Esophagus muscularis mucosa (tissue), 3 donors: ENCODE data around the gene LGALS4.

Experiments
- CTCF ChIP-seq, 3 experiments: fragments of 200-600 bp in 2 of 3; fragments of 450-650 bp in 1 of 3; sonication (generic) in 2 of 3; IDR thresholded peaks; one replicate each; pipeline ENCODE4 v1.5.1; 2017 to 2019; ENCODE audit warnings: antibody characterized with exemption in 3 of 3, mild to moderate bottlenecking in 2 of 3, moderate library complexity in 1 of 3
- POLR2A ChIP-seq: fragments of 450-650 bp; IDR thresholded peaks from one replicate; pipeline ENCODE4 v1.6.1; 2017; ENCODE audit warnings: antibody characterized with exemption, moderate library complexity, mild to moderate bottlenecking, low read depth
- POLR2AphosphoS5 ChIP-seq, 2 donors: sonication (generic); formaldehyde crosslinking; IDR thresholded peaks; one replicate each; pipeline ENCODE4 v1.6.1; 2017; ENCODE audit warnings: antibody characterized with exemption in 2 of 2

- TF ChIP-seq POLR2A (no peak), CTCF (IDR thresholded peaks at IDR 0.05) (no peak), POLR2AphosphoS5 (IDR thresholded peaks at IDR 0.05) (no peak)
These were observed 44.1 kb upstream of the LGALS4 start for GRCh38 chr19:38856813-38857212.
